ACC112 (cell line): ENCODE results near the gene CAMK2A.

Source experiments
- H2AFZ ChIP-seq: fragments of 200-600 bp; sonication (generic); one replicate; pipeline ENCODE4 v1.6.0; 2017; ENCODE audit warnings: antibody characterized with exemption, low read length; ENCODE audit not compliant: unreplicated experiment
- H3K27ac ChIP-seq: fragments of 200-600 bp; sonication (generic); 2 replicates; pipeline ENCODE4 v1.5.1; 2014; ENCODE audit warnings: low read depth, mild to moderate bottlenecking, antibody characterized with exemption, low read length, moderate library complexity
- H3K27me3 ChIP-seq: fragments of 200-600 bp; sonication (generic); 2 replicates; pipeline ENCODE4 v1.6.1; 2014; ENCODE audit warnings: mild to moderate bottlenecking, antibody characterized with exemption, low read length, moderate library complexity, mixed read lengths; ENCODE audit not compliant: insufficient read depth
- H3K36me3 ChIP-seq: fragments of 200-600 bp; sonication (generic); 2 replicates; pipeline ENCODE4 v1.6.1; 2016; ENCODE audit warnings: mild to moderate bottlenecking, antibody characterized with exemption, low read length, moderate library complexity, mixed read lengths; ENCODE audit not compliant: insufficient read depth
- H3K4me1 ChIP-seq: fragments of 200-600 bp; sonication (generic); one replicate; pipeline ENCODE4 v1.6.1; 2016; ENCODE audit warnings: low read length, mixed read lengths; ENCODE audit not compliant: insufficient read depth, unreplicated experiment, control insufficient read depth
- H3K4me3 ChIP-seq: fragments of 200-600 bp; sonication (generic); 2 replicates; pipeline ENCODE4 v1.5.1; 2014; ENCODE audit warnings: mild to moderate bottlenecking, low read depth, low read length
- H3K79me2 ChIP-seq: fragments of 200-600 bp; sonication (generic); one replicate; pipeline ENCODE4 v1.6.0; 2016; ENCODE audit warnings: low read length; ENCODE audit not compliant: control insufficient read depth, unreplicated experiment, insufficient read depth

CAMK2A gene

GRCh38 chr5:150209099-150209635 is 80.4 kb downstream of the CAMK2A start:
- Histone ChIP-seq H3K79me2 (no peaks in the 10 kb centered on the region), H3K36me3 (no peaks in the 10 kb centered on the region), H3K27me3 (no peaks in the 10 kb centered on the region), H3K27ac (0 out of 2 replicates have a peak overlapping the region, but pooled peaks have one; percentile 2), H3K4me1 (peaks cover 12% of the 10 kb centered on the region), H3K4me3 (no peak overlapping the region), H2AFZ (no peak overlapping the region)

GRCh38 chr5:150208187-150209098 is 81.1 kb downstream of the CAMK2A start:
- no peaks in the 10 kb centered on the region for H3K27me3 ChIP-seq
- H3K36me3 ChIP-seq = no peaks in the 10 kb centered on the region
- H3K4me1 ChIP-seq = peaks cover 12% of the 10 kb centered on the region
- peak overlapping the region; percentile 2; the same call in 1 of the 2 replicates for H3K27ac ChIP-seq
- no peak overlapping the region for H2AFZ ChIP-seq
- no peaks in the 10 kb centered on the region for H3K79me2 ChIP-seq
- no peak overlapping the region for H3K4me3 ChIP-seq

- no peak overlapping the region for H3K27ac ChIP-seq
- no peak overlapping the region for H2AFZ ChIP-seq
Observed at GRCh38 chr5:150206779-150207115, 82.8 kb downstream of the CAMK2A start.

GRCh38 chr5:150206098-150206778 is 83.3 kb downstream of the CAMK2A start:
- H3K4me3 ChIP-seq = no peak overlapping the region
- no peaks in the 10 kb centered on the region for H3K79me2 ChIP-seq
- no peaks in the 10 kb centered on the region for H3K27me3 ChIP-seq
- peaks cover 12% of the 10 kb centered on the region for H3K4me1 ChIP-seq
- no peak overlapping the region for H3K27ac ChIP-seq
- no peaks in the 10 kb centered on the region for H3K36me3 ChIP-seq
- H2AFZ ChIP-seq = no peak overlapping the region

More at GRCh38 chr5:150206779-150207115, 82.8 kb downstream of the CAMK2A start:
- H3K4me1 ChIP-seq = peaks cover 12% of the 10 kb centered on the region
- H3K36me3 ChIP-seq = no peaks in the 10 kb centered on the region
- H3K4me3 ChIP-seq = no peak overlapping the region
- no peaks in the 10 kb centered on the region for H3K27me3 ChIP-seq
- no peaks in the 10 kb centered on the region for H3K79me2 ChIP-seq

GRCh38 chr5:150204590-150204960 is 85.0 kb downstream of the CAMK2A start:
- peaks cover 4% of the 10 kb centered on the region for H3K27me3 ChIP-seq
- no peaks in the 10 kb centered on the region for H3K79me2 ChIP-seq
- H3K27ac ChIP-seq = no peak overlapping the region
- H3K36me3 ChIP-seq = no peaks in the 10 kb centered on the region
- no peak overlapping the region for H2AFZ ChIP-seq
- peaks cover 12% of the 10 kb centered on the region for H3K4me1 ChIP-seq
- H3K4me3 ChIP-seq = no peak overlapping the region

GRCh38 chr5:150203832-150204589 is 85.6 kb downstream of the CAMK2A start:
- Histone ChIP-seq H2AFZ (no peak overlapping the region), H3K27ac (no peak overlapping the region), H3K36me3 (no peaks in the 10 kb centered on the region), H3K4me1 (peaks cover 7% of the 10 kb centered on the region), H3K79me2 (no peaks in the 10 kb centered on the region), H3K4me3 (no peak overlapping the region), H3K27me3 (peaks cover 8% of the 10 kb centered on the region)

GRCh38 chr5:150202501-150202900 is 87.1 kb downstream of the CAMK2A start:
- H3K79me2 ChIP-seq = no peaks in the 10 kb centered on the region
- no peaks in the 10 kb centered on the region for H3K4me1 ChIP-seq
- no peak overlapping the region for H2AFZ ChIP-seq
- H3K27ac ChIP-seq = no peak overlapping the region
- no peaks in the 10 kb centered on the region for H3K36me3 ChIP-seq
- no peak overlapping the region for H3K4me3 ChIP-seq
- peaks cover 23% of the 10 kb centered on the region for H3K27me3 ChIP-seq

- H3K4me3 ChIP-seq = no peak overlapping the region
- H3K27ac ChIP-seq = no peak overlapping the region
- no peak overlapping the region for H2AFZ ChIP-seq
- H3K27me3 ChIP-seq = peaks cover 42% of the 10 kb centered on the region
- no peaks in the 10 kb centered on the region for H3K4me1 ChIP-seq
- H3K79me2 ChIP-seq = no peaks in the 10 kb centered on the region
- no peaks in the 10 kb centered on the region for H3K36me3 ChIP-seq
Observed at GRCh38 chr5:150197476-150197875, 92.1 kb downstream of the CAMK2A start.

- H3K4me1 ChIP-seq = no peaks in the 10 kb centered on the region
- no peak overlapping the region for H2AFZ ChIP-seq
- no peak overlapping the region for H3K27ac ChIP-seq
- no peaks in the 10 kb centered on the region for H3K79me2 ChIP-seq
- peaks cover 47% of the 10 kb centered on the region for H3K27me3 ChIP-seq
- H3K4me3 ChIP-seq = no peak overlapping the region
- no peaks in the 10 kb centered on the region for H3K36me3 ChIP-seq
Observed at GRCh38 chr5:150196986-150197385, 92.6 kb downstream of the CAMK2A start.

GRCh38 chr5:150196514-150196913 is 93.1 kb downstream of the CAMK2A start:
- H3K27me3 ChIP-seq = peaks cover 48% of the 10 kb centered on the region
- H3K36me3 ChIP-seq = no peaks in the 10 kb centered on the region
- H2AFZ ChIP-seq = no peak overlapping the region
- H3K4me3 ChIP-seq = no peak overlapping the region
- H3K4me1 ChIP-seq = no peaks in the 10 kb centered on the region
- H3K27ac ChIP-seq = no peak overlapping the region
- H3K79me2 ChIP-seq = no peaks in the 10 kb centered on the region
